Endothelial cell (in vitro differentiated cells): Measurements from ENCODE around the gene CD302. TPM values are rescaled to one million over a fixed set of nuclear protein-coding genes. Genes with fewer than 3 reads are reported as not detected.
A peak's percentile ranks its signal among the peaks of the same experiment; 100 is the strongest.

Experiments
- DNase-seq: peaks from one replicate; pipeline ENCODE4 v3.0.0; 2021; ENCODE audit warnings: low spot score
- H3K27ac Mint-ChIP-seq: one replicate; pipeline ENCODE4 v1.8.0; 2021; ENCODE audit warnings: mixed read lengths, inconsistent platforms; ENCODE audit not compliant: unreplicated experiment
- H3K27me3 Mint-ChIP-seq: one replicate; pipeline ENCODE4 v1.8.0; 2021; ENCODE audit warnings: mild to moderate bottlenecking, moderate library complexity, mixed read lengths, inconsistent platforms; ENCODE audit not compliant: unreplicated experiment
- H3K36me3 Mint-ChIP-seq: one replicate; pipeline ENCODE4 v1.8.0; 2021; ENCODE audit warnings: mild to moderate bottlenecking, low read depth, mixed read lengths, inconsistent platforms; ENCODE audit not compliant: unreplicated experiment
- H3K4me1 Mint-ChIP-seq: one replicate; pipeline ENCODE4 v1.8.0; 2021; ENCODE audit warnings: mild to moderate bottlenecking, mixed read lengths, inconsistent platforms; ENCODE audit not compliant: unreplicated experiment
- H3K4me3 Mint-ChIP-seq: one replicate; pipeline ENCODE4 v1.8.0; 2021; ENCODE audit warnings: mild to moderate bottlenecking, mixed read lengths, inconsistent platforms; ENCODE audit not compliant: unreplicated experiment
- H3K9me3 Mint-ChIP-seq: one replicate; pipeline ENCODE4 v1.8.0; 2021; ENCODE audit warnings: mixed read lengths, inconsistent platforms; ENCODE audit not compliant: unreplicated experiment
- total RNA-seq: library from RNA; stranded (reverse); fragmentation: NEBNext Ultra II Directional; extraction: Animal tissue kit (Norgen Biotek cat#: 25700); gene quantifications from one replicate; pipeline ENCODE4 v1.2.1, GENCODE V29; 2021; ENCODE audit not compliant: unreplicated experiment
- TF ChIP-seq, protein P1 (sequence below): fragments of 200-600 bp; sonication (generic); IDR thresholded peaks from one replicate; pipeline ENCODE4 v1.5.0; 2021; ENCODE audit warnings: antibody characterized with exemption; ENCODE audit not compliant: unreplicated experiment

CD302 gene
- total RNA-seq, 1 donor from 2014 or later = 5.2 TPM

GRCh38 chr2:159742846-159743245 is 55.2 kb downstream of the CD302 start:
- Mint-ChIP-seq H3K4me1 (no peaks in the 10 kb centered on the region), H3K36me3 (peaks cover 20% of the 10 kb centered on the region), H3K27me3 (peaks cover 1% of the 10 kb centered on the region), H3K9me3 (no peaks in the 10 kb centered on the region), H3K4me3 (no peak overlapping the region), H3K27ac (no peak overlapping the region)
- TF ChIP-seq, protein P1, sequence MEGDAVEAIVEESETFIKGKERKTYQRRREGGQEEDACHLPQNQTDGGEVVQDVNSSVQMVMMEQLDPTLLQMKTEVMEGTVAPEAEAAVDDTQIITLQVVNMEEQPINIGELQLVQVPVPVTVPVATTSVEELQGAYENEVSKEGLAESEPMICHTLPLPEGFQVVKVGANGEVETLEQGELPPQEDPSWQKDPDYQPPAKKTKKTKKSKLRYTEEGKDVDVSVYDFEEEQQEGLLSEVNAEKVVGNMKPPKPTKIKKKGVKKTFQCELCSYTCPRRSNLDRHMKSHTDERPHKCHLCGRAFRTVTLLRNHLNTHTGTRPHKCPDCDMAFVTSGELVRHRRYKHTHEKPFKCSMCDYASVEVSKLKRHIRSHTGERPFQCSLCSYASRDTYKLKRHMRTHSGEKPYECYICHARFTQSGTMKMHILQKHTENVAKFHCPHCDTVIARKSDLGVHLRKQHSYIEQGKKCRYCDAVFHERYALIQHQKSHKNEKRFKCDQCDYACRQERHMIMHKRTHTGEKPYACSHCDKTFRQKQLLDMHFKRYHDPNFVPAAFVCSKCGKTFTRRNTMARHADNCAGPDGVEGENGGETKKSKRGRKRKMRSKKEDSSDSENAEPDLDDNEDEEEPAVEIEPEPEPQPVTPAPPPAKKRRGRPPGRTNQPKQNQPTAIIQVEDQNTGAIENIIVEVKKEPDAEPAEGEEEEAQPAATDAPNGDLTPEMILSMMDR = no peak
- DNase-seq = no peak

DNA sequence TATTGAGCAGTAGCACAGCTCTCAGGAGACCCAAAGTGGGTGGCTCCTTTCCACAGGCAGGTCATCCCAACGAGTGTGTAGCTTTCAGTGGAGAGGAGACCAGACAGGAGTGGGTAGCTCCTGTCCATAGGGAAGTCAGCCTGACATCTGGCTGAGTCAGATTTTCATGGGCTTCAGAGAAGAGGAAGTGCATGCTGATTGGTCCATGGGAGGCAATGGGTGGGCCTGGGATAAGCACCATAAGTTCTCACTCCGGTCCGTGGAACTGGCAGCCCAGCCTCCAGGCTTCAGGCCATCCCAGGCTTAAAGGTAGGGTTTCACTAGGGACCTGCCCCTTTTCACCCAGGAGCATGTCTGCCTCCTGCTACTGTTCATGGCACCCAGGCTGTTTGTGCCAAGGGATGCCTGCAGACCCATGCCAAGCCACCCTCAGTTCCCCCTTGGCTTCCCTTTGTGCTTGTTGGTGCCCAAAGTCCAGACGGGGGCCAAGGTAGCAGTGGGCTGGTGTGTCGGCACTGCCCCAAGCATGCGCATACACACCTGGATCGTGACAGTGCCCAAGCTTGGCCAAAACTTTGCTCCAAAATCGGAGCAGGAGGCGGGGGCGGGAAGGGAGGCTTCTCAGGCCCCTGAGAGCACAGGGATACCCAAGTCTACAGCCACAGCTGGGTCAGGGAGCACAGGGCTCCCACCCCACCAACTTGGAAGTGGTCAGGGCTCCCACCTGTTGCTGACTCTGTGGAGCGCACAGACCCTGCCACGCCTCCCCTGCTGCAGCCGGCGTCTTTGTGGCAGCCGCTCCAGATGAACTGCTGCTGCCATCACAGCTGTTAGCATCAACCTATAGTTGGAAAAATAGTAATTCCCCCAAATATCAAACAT is 59.3 kb downstream of the CD302 start:
- Mint-ChIP-seq H3K27ac (peak overlapping the region; percentile 70), H3K9me3 (no peaks in the 10 kb centered on the region), H3K4me1 (no peaks in the 10 kb centered on the region), H3K27me3 (peaks cover 1% of the 10 kb centered on the region), H3K36me3 (peaks cover 15% of the 10 kb centered on the region), H3K4me3 (peak overlapping the region; percentile 34)
- TF ChIP-seq, protein P1 = no peak
- DNase-seq = no peak

GRCh38 chr2:159737917-159738296 is 60.1 kb downstream of the CD302 start:
- Mint-ChIP-seq H3K4me1 (no peaks in the 10 kb centered on the region), H3K27me3 (peaks cover 1% of the 10 kb centered on the region), H3K4me3 (no peak overlapping the region), H3K9me3 (no peaks in the 10 kb centered on the region), H3K36me3 (peaks cover 15% of the 10 kb centered on the region), H3K27ac (peak overlapping the region; percentile 36)
- TF ChIP-seq, protein P1 = no peak
- DNase-seq = no peak

GRCh38 chr2:159737292-159737916 is 60.6 kb downstream of the CD302 start:
- Mint-ChIP-seq H3K27ac (peak overlapping the region; percentile 30), H3K4me3 (no peak overlapping the region), H3K4me1 (no peaks in the 10 kb centered on the region), H3K27me3 (peaks cover 1% of the 10 kb centered on the region), H3K9me3 (no peaks in the 10 kb centered on the region), H3K36me3 (peaks cover 15% of the 10 kb centered on the region)
- TF ChIP-seq, protein P1 = no peak
- DNase-seq = no peak

- peak overlapping the region; percentile 70 for H3K27ac Mint-ChIP-seq
- no peak for DNase-seq
- H3K27me3 Mint-ChIP-seq = no peaks in the 10 kb centered on the region
- H3K4me3 Mint-ChIP-seq = peak overlapping the region; percentile 42
- H3K9me3 Mint-ChIP-seq = no peaks in the 10 kb centered on the region
- H3K4me1 Mint-ChIP-seq = no peaks in the 10 kb centered on the region
- TF ChIP-seq, protein P1 = no peak
- H3K36me3 Mint-ChIP-seq = peaks cover 15% of the 10 kb centered on the region
Measured at GRCh38 chr2:159736048-159736447, 62.0 kb downstream of the CD302 start.
